HG02571 (cell line): Measurements from ENCODE around the gene PLVAP.
A peak's percentile ranks its signal among the peaks of the same experiment; 100 is the strongest.
"Not testable (repeated sequence)": the region's sequence is repeated elsewhere in the genome, so short reads cannot be mapped to it uniquely, and the experiment has no call there.

Source experiments
- ATAC-seq: cut with Tn5 transposase; IDR thresholded peaks from one replicate; pipeline ENCODE4 v1.9.1; 2021; ENCODE audit warnings: mild to moderate bottlenecking, moderate library complexity; ENCODE audit not compliant: unreplicated experiment

The PLVAP gene

DNA sequence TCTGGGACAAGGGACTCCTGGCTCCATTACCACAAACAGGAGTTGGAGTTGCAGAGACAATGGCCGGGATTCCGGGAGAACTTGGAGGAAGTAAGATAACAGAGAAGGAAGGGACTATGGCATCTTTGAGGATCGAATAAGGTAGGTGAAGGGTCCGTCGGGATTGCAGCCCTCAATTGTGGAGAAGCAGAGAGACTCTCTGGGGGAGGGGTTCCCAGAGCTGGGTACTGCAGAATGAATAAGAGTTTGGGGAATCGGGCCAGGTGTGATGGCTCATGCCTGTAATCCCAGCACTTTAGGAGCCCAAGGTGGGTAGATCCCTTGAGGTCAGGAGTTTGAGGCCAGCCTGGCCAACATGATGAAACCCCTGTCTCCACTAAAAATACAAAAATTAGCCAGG, 24.5 kb upstream of the PLVAP start:
- ATAC-seq = no peak

- no peak for ATAC-seq
Measured at GRCh38 chr19:17398902-17399527, 21.9 kb upstream of the PLVAP start.

DNA sequence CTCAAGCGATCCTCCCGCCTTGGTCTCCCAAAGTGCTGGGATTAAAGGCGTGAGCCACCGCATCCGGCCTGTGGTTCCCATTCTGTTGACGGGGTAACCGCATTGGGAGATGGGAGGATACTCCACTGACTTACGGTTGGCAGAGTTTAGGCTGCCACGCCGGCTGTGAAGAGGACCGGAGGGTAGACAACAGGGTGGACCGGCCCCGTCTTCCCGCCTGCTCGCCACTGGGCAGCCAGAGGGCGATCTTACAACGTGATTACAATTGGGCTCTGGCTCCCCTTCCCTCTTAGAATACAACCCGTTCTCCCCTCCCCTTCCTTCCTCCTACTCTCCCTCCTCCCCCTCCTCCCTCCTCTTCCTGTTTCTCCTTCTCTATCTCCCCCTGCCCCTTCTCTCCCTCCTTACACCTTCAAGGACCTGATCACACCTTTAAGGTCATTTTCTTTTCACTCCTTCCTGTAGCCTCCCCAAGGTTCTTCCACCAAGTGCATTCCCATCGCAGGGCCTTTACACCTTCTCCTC, 17.8 kb upstream of the PLVAP start:
- ATAC-seq = no peak

DNA sequence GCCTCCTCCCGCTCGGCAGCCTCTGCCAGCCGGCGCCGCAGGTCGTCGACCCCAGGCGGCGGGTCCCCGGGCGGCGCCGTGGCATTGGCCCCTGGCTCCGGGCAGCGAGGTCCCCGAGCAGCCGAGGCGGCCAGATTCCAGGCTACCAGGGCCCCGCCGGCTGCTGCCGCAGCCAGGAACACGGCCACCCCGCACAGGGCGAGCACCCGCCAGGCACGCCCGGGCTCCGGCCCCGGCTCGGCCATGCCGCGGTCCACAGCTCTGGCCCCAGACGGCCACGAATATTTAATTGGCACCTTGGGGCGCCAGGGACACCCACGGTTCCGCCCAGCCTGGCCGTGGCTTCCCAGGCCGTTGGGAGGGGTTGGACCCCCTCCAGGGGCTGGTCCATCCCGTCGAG, 16.8 kb upstream of the PLVAP start, which contains the start of gene CCDC194:
TSS of gene CCDC194 (minus strand) at position 283 of the 400 bp plus-strand sequence. CDS start at position 245, 38 bp downstream.
- no peak for ATAC-seq

DNA sequence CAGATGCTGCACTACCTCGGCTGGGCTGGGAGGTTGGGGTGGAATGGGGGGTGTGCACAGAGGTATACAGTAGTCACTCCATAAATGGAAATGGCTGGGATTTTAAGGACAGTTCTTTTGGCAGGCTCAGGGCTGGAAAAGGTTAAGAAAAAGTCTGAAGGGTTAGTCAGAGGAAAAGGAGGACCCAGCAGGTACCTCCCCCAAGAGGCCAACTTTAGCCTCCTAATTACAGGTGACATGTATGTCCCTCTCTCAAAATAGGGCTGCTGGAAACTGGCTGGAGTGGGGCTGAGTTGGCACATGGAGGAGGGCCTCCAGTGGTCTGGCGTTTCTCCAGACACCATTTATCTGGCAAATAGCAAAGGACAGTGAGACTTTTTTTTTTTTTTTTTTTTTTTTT, 15.9 kb upstream of the PLVAP start:
- no peak for ATAC-seq

GRCh38 chr19:17391371-17392151, 14.4 kb upstream of the PLVAP start:
- ATAC-seq = no peak

DNA sequence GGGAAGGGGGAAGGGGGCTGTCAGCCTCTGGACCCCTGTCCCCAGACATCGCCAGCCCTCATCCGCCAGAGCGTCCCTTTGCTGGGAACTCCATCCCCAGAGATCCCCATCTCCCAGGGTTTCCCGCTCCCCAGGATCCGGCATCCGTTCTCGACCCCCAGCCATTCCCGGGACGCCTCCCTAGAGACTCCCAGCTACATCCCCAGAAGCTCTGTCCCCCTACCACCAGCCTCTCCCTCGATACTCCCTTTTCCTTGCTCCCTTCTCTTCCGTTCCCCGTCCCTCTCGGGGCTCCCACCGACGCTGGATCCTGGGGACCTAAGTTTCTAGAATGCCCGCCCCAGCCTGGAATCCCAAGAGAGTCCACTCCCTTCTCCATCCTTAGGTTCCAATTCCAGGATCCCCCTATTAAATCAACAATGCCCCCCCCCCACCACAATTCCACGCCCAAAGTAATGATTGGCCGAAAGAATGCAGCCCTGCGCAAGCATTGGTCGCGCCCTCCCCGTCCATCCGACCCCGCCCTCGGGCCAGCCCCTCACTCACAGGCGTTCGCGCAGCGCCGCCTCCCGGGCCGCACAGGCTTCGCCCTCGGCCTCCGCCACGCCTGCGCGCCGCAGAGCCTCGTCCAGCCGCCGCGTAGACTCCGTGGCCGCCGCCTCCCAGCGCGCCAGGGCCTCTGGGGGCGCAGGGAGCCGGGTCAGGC, 13.7 kb upstream of the PLVAP start:
- peak; percentile 87 for ATAC-seq

DNA sequence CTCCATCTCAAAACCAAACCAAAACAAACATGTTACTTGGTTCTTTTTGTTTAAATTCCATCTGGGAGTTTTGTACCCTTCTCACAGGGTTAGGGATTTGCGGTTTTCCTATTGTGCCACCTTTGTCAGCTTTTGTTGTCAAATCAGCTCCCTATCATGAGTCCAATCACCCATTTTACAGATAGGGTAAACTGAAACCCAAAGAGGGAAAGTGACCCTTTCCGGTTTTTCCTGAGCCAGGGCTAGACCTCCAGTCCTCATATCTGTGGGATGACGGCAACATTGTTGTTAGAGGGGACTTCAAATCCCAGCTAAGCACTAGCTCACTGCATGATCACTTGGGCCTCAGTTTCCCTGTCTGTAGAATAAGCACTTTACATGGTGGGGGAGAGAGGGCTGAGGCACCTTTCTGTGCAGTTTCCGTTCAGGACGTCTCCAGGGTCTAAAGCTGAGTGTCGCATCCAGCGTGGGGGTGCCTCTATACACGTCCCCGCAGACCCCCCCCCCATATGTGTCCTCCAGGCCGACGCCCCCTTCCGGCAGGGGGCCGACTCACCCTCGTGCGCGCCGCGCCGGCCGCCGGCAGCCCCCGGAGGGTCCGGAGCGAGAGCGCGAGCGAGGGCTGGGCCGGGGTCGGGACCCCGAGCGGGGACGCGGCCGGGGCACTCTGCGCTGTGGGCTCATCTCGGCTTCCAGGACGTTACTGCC, 13.0 kb upstream of the PLVAP start:
- ATAC-seq = no peak

GRCh38 chr19:17389288-17389687, 12.1 kb upstream of the PLVAP start:
- no peak for ATAC-seq

- no peak for ATAC-seq
Measured at GRCh38 chr19:17385878-17386611, 8.9 kb upstream of the PLVAP start.

DNA sequence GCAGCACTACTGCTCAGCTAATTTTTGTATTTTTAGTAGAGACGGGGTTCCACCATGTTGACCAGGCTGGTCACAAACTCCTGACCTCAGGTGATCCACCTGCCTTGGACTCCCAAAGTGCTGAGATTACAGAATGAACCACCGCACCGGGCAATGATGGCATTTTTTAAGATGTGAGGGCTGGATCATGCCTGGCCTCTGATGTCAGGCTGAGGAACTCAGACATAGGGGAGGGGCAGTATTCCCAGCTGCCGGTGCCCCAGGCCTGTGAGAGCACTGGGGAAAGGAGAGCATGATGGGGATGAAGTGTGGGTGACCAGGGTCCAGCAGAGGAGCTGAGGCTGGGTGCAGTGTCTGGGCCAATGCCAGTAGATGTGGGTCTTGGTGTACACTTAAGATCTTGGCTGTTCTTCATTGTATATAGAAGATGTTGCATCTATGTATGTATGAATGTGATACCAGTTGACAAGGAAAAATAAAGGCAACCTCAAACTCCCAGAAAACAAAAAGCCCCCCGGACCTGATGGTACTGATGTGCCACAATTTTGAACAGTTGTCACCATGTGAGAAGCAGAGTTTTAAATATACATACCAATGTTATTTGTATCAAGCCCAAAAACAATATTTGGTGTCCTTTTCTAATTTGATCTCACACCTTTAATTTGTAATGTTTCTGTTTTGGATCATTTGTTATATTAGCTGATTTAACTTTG, 3.4 kb upstream of the PLVAP start:
- no peak for ATAC-seq

DNA sequence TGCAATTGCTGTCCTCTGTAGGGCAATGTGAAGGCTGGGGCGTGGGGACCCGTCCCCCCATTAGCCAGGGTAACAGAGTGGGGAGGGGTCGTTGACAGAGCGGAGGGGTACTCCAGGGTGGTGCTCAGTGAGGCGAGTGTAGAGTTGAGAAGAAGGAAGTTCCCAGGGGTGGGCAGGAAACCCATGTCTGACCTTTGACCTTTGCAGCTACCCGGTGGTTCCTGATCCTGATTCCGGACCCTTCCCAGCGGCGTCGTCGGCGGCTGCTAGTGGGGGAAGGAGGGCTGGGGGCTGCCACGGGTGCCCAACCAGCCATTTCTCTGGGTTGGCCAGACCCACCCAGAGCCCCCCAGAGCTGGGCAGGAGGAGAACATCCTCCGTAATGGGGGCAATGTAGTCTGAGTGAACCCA, 2.1 kb upstream of the PLVAP start:
- ATAC-seq = no peak

DNA sequence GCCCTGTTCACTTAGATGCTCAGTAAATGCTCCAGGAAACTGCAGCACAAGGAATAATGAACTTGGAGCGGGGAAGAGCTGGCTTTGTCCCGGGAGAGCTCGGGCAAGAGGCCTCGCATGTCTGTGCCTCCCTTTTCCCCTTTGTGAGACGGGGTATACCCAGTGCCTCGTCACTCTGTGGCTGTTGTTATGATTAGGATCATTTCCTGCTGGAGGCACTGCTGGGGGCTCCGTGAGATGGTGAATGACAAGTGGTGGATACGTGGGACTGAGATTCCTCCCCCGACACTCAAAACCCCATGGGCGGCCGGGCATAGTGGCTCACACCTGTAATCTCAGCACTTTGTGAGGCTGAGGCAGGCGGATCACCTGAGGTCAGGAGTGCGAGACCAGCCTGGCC, 1.1 kb upstream of the PLVAP start:
- ATAC-seq = no peak

- peak; percentile 67 for ATAC-seq
Measured at GRCh38 chr19:17370026-17370587, 7.0 kb downstream of the PLVAP start.

- ATAC-seq = no peak
Measured at GRCh38 chr19:17365361-17365760, 11.8 kb downstream of the PLVAP start.

DNA sequence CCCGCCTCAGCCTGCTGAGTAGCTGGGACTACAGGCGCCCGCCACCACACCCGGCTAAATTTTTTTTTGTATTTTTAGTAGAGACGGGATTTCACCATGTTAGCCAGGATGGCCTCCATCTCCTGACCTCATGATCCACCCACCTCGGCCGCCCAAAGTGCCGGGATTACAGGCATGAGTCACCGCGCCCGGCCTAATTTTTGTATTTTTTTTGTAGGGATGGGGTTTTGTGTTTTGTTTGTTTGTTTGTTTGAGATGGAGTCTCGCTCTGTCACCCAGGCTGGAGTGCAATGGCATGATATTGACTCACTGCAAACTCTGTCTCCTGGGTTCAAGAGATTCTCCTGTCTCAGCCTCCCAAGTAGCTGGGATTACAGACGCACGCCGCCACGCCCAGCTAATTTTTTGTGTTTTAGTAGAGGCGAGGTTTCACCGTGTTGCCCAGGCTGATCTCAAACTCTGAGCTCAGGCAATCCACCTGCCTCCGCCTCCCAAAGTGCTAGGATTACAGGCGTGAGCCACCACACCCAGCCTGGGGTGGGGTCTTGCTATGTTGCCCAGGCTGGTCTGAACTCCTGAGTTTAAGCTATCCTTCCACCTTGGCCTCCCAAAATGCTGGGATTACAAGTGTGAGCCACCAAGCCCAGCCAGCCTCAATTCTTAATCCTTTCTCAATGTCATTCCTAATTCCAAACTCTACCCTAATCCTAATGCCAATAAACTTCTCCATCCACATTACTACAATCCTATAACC, 13.1 kb downstream of the PLVAP start:
- not testable (repeated sequence) for ATAC-seq

GRCh38 chr19:17359905-17360800, 17.0 kb downstream of the PLVAP start:
- ATAC-seq = no peak

GRCh38 chr19:17358395-17358794, 18.7 kb downstream of the PLVAP start:
- no peak for ATAC-seq
